A673 (cell line): ENCODE results near the gene DMP1. TPM values are rescaled to one million over a fixed set of nuclear protein-coding genes. Genes with fewer than 3 reads are reported as not detected.

ENCODE experiments used
- BruUV-seq: library from RNA; stranded (reverse); fragments of 400-500 nt; replicated peaks from 2 replicates; lab custom pipeline; 2021; lab: Mats Ljungman, UMichigan
- CTCF ChIA-PET: fragments of 300-600 bp; sonication (Branson Sonifier 250); formaldehyde crosslinking; loops from one replicate; lab custom pipeline; 2022; ENCODE audit warnings: antibody characterized with exemption; lab: Charles Lee
- POLR2A ChIA-PET: fragments of 300-600 bp; sonication (Branson Sonifier 250); formaldehyde crosslinking; loops from one replicate; lab custom pipeline; 2022; ENCODE audit warnings: antibody characterized with exemption; ENCODE audit not compliant: low non-redundant PET; lab: Charles Lee
- DNase-seq: peaks from one replicate; pipeline ENCODE4 v3.0.0-alpha.2; 2015; ENCODE audit warnings: low spot score
- H3K27ac ChIP-seq: fragments of 200-600 bp; sonication (generic); 2 replicates; pipeline ENCODE4 v1.5.1; 2016; ENCODE audit warnings: mixed run types, low read depth, mild to moderate bottlenecking, mixed read lengths, antibody characterized with exemption, low read length; ENCODE audit not compliant: poor library complexity, severe bottlenecking
- H3K27me3 ChIP-seq: fragments of 200-600 bp; sonication (generic); replicated peaks from 2 replicates; pipeline ENCODE4 v1.6.1; 2017; ENCODE audit warnings: mixed run types, low read depth, mild to moderate bottlenecking, mixed read lengths, antibody characterized with exemption, low read length; ENCODE audit not compliant: insufficient read depth, poor library complexity
- H3K36me3 ChIP-seq: fragments of 200-600 bp; sonication (generic); 2 replicates; pipeline ENCODE4 v1.6.1; 2016; ENCODE audit warnings: mixed run types, mild to moderate bottlenecking, mixed read lengths, antibody characterized with exemption, low read length; ENCODE audit not compliant: insufficient read depth, poor library complexity, severe bottlenecking
- H3K4me1 ChIP-seq: fragments of 200-600 bp; sonication (generic); 2 replicates; pipeline ENCODE4 v1.6.1; 2017; ENCODE audit warnings: mixed run types, mild to moderate bottlenecking, mixed read lengths, antibody characterized with exemption, low read length; ENCODE audit not compliant: insufficient read depth, poor library complexity, severe bottlenecking
- H3K4me3 ChIP-seq: fragments of 200-600 bp; sonication (generic); 2 replicates; pipeline ENCODE4 v1.5.1; 2016; ENCODE audit warnings: low read depth, mixed run types, mild to moderate bottlenecking, mixed read lengths, low read length; ENCODE audit not compliant: poor library complexity, severe bottlenecking
- H3K9me3 ChIP-seq: fragments of 200-600 bp; sonication (generic); 2 replicates; pipeline ENCODE4 v1.6.1; 2016; ENCODE audit warnings: mixed run types, low read depth, mild to moderate bottlenecking, mixed read lengths, antibody characterized with exemption, low read length; ENCODE audit not compliant: poor library complexity, severe bottlenecking
- CTCF ChIP-seq: fragments of 300-800, 200-600 bp; sonication (generic); conservative IDR thresholded peaks from 2 replicates; pipeline ENCODE4 v1.5.1; 2017; ENCODE audit warnings: low read depth, mild to moderate bottlenecking, antibody characterized with exemption, low read length, moderate library complexity, mixed read lengths
- EZH2 ChIP-seq: fragments of 200-600 bp; sonication (generic); IDR thresholded peaks from 2 replicates; pipeline ENCODE4 v1.6.1; 2017; ENCODE audit warnings: borderline replicate concordance, low read depth, mild to moderate bottlenecking, mixed read lengths, antibody characterized with exemption, low read length; ENCODE audit not compliant: poor library complexity, severe bottlenecking
- intact Hi-C: fragments of 100-400 bp; cut with micrococcal nuclease; formaldehyde crosslinking; loops from one replicate; pipeline ENCODE4 v1.10.0; 2022; ENCODE audit not compliant: unreplicated experiment
- total RNA-seq: library from RNA; stranded (reverse); gene quantifications from 2 replicates; pipeline ENCODE4 v1.2.3, GENCODE V29; 2021

Gene DMP1
- total RNA-seq, 1 experiment from 2014 or later = not detected

DNA sequence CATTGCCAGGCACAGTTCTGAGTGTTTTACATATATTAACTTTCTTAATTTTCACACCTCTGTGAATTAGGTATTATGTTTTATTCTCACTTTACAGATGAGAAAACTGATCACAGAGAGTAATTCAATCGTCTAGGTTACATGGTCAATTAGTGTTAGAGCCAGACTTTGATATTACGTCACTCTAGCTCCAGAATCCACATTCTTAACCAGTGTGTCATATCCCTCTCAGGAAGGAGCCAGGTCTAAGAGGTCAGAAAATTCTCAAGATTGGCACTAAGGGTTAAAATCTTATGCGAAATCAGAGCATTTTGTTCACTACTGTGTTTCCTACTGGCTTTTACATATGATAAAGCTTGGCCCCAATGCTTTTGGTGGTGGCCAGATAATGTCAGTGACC, 7.4 kb downstream of the DMP1 start:
- Histone ChIP-seq H3K9me3 (no peaks in the 10 kb centered on the region), H3K4me1 (no peaks in the 10 kb centered on the region), H3K27me3 (no peaks in the 10 kb centered on the region), H3K27ac (no peak overlapping the region), H3K36me3 (no peaks in the 10 kb centered on the region), H3K4me3 (no peak overlapping the region)
- intact Hi-C loops = no loop called here
- no peak for TF ChIP-seq EZH2
- no peak for TF ChIP-seq CTCF
- peak; percentile 50 for DNase-seq
- no TSS peak for BruUV-seq
- ChIA-PET POLR2A (no interaction called here), CTCF (no interaction called here)

DNA sequence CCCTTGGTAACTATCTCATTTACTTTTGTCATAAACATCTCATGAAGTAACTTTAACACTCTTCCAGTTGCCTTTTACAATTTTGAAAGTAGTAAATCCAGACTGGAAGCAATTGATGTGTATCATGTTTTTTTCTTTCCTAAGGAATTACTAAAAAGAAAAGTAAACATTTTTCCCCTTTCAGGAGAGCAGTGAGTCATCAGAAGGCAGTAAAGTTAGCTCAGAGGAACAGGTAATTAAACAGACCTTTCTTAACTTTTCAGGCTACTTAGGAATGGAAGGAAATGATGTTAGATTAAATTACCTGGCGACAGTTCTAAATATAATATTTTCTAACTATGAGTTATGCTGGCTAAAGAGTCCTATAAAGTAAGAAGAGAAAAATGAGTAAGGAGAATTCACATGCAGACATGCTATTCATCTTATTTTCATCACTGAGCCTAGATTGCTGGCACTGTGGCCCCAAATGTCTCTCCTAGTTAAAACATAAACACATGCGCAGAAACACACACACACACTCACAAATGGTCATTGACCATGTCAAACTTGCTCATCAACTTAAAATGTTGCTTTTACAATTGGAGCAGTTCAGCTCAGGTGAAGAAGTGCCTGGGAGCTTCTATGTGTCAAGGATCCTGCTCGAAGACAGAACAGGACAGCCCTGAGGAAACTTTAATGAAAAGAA, 9.3 kb downstream of the DMP1 start:
- intact Hi-C loops = no loop called here
- no peak overlapping the region for H3K27ac ChIP-seq
- DNase-seq = no peak
- BruUV-seq = no TSS peak
- ChIA-PET CTCF (no interaction called here), POLR2A (no interaction called here)
- no peaks in the 10 kb centered on the region for H3K27me3 ChIP-seq
- H3K9me3 ChIP-seq = no peaks in the 10 kb centered on the region
- no peaks in the 10 kb centered on the region for H3K4me1 ChIP-seq
- no peaks in the 10 kb centered on the region for H3K36me3 ChIP-seq
- TF ChIP-seq CTCF (no peak), EZH2 (no peak)
- H3K4me3 ChIP-seq = no peak overlapping the region

- Histone ChIP-seq H3K27ac (no peak overlapping the region), H3K4me3 (no peak overlapping the region), H3K27me3 (no peaks in the 10 kb centered on the region), H3K9me3 (no peaks in the 10 kb centered on the region), H3K36me3 (no peaks in the 10 kb centered on the region), H3K4me1 (no peaks in the 10 kb centered on the region)
- no TSS peak for BruUV-seq
- no peak for TF ChIP-seq EZH2
- no peak for TF ChIP-seq CTCF
- DNase-seq = no peak
- intact Hi-C loops = no loop called here
- ChIA-PET POLR2A (no interaction called here), CTCF (no interaction called here)
These were observed 12.8 kb downstream of the DMP1 start for GRCh38 chr4:87662871-87663270.
